ENCODE data around the gene C5orf52.
"Not testable (repeated sequence)": the region's sequence is repeated elsewhere in the genome, so short reads cannot be mapped to it uniquely, and the experiment has no call there.

Gene C5orf52

GRCh38 chr5:157679801-157680200 lies 8.5 kb downstream of the C5orf52 start:
- no peak for DNase-seq

DNA sequence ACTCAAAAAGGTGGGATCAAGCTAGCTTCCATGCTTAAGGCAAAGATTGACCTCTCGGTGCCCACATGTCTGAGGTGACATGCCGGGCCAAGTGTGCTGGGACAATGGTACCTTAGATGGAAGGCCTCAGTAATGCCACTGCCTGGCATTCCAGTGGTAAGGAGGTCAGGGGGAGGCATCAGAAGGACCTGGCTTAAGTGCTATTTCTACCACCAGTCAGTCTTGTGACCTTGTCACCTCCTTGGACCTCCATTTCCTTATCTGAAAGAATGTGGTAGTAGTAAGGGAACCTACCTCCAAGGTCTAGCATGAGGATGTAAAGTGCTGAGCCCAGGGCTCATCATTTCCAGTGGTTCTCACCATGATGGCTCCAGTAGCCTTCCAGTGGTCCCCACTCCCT lies 8.9 kb downstream of the C5orf52 start:
- no peak for DNase-seq

DNA sequence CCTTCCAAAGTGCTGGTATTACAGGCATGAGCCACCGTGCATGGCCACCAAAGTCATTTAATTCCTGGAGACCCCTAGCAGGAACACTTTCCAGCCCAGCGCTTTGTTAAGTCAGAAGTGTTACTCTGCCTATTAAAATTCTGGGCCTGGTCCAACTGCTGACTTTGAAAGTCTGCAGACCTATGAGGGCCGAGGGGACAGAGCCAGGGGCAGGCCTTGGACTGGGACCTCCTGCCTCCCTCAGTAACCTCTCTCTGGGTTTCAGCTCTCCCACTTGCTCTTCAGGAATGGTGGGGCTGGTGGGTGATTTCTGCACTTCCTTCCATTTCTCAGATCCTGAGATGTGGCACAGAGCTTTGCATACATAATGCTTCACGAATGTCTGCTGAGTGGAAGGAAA lies 9.7 kb downstream of the C5orf52 start:
- no peak for DNase-seq

DNA sequence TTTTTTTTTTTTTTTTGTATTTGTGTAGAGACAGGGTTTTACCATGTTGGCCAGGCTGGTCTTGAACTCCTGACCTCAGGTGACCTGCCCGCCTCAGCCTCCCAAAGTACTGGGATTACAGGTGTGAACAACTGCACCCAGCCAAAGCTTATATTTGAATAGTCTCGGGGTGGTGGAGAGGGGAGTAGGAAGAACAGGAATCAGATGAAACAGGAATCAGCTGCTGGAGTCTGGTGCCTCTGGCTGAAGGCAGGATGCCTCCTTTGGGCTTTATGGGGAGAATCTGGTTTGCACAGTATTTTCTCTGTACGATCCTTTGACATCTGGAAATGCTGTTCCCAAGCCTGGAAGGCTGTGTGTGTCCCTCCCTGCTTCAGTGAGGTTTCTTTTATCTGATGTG lies 10.9 kb downstream of the C5orf52 start:
- no peak for DNase-seq

- DNase-seq: not testable (repeated sequence)
Observed at GRCh38 chr5:157686276-157687197, 15.2 kb downstream of the C5orf52 start.

DNA sequence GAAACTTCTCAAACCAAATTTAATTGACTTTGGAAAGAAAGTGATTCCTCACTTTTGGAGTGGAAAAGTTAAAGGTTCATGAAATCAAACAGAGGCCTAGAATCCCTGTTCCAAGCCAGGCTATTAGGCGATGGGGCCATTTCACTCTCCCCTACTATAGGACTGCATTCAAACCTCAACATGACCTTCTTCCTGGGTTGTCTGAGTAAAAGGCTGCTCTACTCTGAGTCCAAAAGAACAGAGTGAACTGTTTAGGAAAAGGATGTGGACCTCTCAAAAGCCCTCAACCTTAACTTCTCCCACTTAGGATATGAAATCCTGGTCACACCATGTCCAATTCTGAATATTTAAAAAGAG lies 15.8 kb downstream of the C5orf52 start:
- no peak for DNase-seq

- DNase-seq: no peak
Observed at GRCh38 chr5:157689942-157690689, 18.8 kb downstream of the C5orf52 start.

DNA sequence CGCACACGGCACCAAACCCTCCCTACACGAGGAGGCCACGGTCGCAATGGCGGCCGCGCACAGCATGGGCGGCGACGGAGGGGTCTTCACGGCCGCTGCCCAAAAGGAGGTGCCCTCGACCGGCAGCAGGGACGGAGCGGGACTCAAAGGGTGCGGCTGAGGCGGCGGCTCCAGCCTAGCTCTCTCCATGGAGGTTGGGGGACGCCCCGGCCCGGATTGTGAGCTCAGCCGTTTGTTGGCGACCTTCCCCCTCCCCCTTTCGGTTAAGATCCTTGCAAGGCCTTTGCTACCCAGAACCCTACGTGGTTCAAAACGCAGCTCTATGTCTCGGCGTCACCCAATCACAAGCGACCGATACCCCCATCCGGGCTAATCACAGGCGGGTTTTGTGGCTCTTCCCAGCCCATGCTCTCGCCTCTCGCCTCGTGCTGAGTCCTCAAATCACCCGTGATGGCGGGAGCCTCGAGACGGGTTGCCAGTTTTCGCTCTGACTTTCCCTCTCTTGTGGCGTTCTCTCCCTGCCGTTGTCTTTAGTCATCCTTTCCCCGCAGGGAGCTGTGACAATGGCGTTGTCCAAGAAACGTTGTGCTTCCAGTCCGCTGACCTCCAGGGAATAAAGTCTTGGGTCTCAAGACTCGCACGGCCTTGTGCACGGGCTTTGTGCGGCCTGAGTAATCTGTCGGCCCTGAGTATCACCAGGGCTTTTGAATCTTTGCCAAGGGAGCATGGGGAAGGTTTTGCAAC lies 19.5 kb downstream of the C5orf52 start:
- no peak for DNase-seq

DNA sequence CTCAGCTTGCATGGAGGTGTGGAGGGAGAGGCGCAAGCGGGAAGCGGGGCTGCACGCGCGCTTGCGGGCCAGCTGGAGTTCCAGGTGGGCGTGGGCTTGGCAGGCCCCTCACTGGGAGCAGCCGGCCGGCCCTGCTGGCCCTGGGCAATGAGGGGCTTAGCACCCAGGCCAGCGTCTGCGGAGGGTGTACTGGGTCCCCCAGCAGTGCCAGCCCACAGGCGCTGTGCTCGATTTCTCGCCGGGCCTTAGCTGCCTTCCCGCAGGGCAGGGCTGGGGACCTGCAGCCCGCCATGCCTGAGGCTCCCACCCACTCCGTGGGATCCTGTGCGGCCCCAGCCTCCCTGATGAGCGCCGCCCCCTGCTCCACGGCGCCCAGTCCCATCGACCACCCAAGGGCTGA lies 22.5 kb downstream of the C5orf52 start:
- DNase-seq: not testable (repeated sequence)

- DNase-seq: not testable (repeated sequence)
Observed at GRCh38 chr5:157696154-157696553, 24.8 kb downstream of the C5orf52 start.

GRCh38 chr5:157698674-157699073 lies 27.3 kb downstream of the C5orf52 start:
- DNase-seq: not testable (repeated sequence)

GRCh38 chr5:157703736-157704135 lies 32.4 kb downstream of the C5orf52 start:
- no peak for DNase-seq

- DNase-seq: no peak
Observed at GRCh38 chr5:157708866-157709265, 37.5 kb downstream of the C5orf52 start.

DNA sequence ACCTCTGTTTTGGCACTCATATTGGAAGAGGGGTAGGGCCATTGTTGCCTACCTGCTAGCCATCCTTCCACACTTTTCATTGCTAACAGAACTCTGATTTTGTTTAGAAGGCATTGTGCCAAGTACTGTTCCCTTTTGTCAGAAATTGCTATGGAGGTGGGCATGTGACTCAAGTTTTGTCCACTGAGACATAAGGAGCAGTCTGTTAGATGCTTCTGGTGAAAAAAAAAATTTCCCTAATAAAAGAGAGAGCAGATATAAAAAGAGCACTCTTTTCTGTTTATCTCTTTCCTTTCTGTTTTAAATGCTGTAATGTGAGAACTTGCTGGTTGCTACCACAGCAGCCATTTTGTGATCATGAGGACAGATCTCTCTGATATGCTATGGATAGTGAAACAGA lies 38.0 kb downstream of the C5orf52 start:
- DNase-seq: no peak

DNA sequence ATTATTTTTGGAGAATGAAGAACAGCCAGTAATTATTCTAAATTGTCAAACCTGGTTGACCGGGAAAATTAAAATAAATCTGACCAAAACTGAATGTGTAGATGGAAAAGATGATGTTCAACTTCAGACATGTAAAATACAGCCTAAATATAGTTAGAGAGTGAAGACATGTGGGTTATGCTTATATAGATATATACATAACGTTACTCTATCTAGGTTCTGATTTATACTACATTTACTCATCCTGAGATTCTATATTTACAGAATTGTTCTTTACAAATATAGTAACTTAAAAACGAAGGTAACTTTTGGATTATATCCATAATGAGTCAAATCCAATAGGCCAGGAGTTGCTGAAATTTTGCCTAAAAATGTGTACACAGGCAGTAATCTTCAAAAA lies 39.1 kb downstream of the C5orf52 start:
- DNase-seq: no peak

DNA sequence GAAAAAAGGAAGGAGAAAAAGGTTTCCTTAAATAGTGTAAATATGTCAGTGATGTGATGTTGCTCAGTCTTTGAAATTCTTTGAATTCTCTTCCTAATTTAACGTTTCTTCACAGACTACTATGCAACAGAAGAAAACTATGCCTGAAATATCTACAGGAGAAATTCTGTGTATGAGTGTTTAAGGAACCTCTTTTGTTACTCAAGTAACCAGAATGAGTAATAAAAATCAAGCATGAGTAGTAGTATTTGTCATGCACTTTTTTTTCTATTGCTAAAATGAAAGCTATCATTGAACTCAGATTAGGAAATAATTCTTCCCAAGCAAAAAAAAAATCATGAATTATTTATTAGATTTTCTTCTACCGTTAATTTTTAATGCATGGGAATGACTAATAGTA lies 39.5 kb downstream of the C5orf52 start:
- DNase-seq: no peak

GRCh38 chr5:157713830-157714595 lies 42.7 kb downstream of the C5orf52 start:
- no peak for DNase-seq

DNA sequence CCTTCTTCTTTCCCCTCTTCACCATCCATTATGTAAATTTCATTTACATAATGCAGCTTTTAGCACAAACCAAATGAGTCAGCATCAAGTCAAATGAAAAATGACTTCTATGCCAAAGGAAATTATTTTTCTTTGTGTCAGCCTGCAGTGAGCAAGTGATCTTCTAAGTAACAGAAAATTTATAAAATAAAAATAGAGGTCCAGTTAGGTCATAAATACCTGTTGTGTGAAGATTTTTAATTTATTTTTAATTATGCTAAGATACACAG lies 43.2 kb downstream of the C5orf52 start:
- no peak for DNase-seq

GRCh38 chr5:157718519-157718918 lies 47.2 kb downstream of the C5orf52 start:
- DNase-seq: peak; percentile 9

DNA sequence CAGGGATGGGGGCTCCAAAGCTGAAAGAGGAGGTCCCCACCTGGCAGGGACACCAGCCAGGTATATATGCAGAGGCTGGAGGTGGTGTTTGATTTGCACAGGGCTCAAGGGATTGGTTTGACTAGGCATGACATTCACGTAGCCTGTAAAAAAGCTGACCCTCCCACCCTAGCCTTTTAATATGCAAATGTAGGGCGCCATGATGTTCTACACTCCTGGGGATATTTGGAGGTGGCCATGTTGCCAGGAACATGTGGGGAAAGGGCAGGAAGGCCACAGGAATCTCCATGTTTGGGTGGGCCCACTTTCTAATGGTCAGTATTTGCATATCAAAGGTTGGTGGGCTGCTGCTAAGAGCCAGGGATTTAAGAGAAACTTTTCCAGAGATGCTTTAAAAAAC lies 47.9 kb downstream of the C5orf52 start:
- no peak for DNase-seq

- no peak for DNase-seq
Observed at GRCh38 chr5:157721159-157721558, 49.8 kb downstream of the C5orf52 start.

GRCh38 chr5:157722895-157723294 lies 51.6 kb downstream of the C5orf52 start:
- not testable (repeated sequence) for DNase-seq

- not testable (repeated sequence) for DNase-seq
Observed at GRCh38 chr5:157726607-157727006, 55.3 kb downstream of the C5orf52 start.

Data from NCI-H2171 treated with DMSO at 0.1 percent for 48 hours (cell line).